NCI-H748 (cell line): ENCODE measurements around the gene TMEM59L.
"Not testable (repeated sequence)": the region's sequence is repeated elsewhere in the genome, so short reads cannot be mapped to it uniquely, and the experiment has no call there.

Source experiments
- DNase-seq: peaks from one replicate; lab custom pipeline; 2025; ENCODE audit not compliant: unreplicated experiment; lab: John Stamatoyannopoulos, UW

Gene TMEM59L

GRCh38 chr19:18593367-18594095 is 19.1 kb upstream of the TMEM59L start:
- no peak for DNase-seq

- DNase-seq: peak; percentile 77
Measured at GRCh38 chr19:18594096-18594823, 18.4 kb upstream of the TMEM59L start.

GRCh38 chr19:18594824-18595373 is 17.8 kb upstream of the TMEM59L start:
- DNase-seq: no peak

- DNase-seq: no peak
Measured at GRCh38 chr19:18595475-18595874, 17.2 kb upstream of the TMEM59L start.

GRCh38 chr19:18596752-18597157 is 15.9 kb upstream of the TMEM59L start:
- DNase-seq: peak; percentile 57

GRCh38 chr19:18597809-18598660 is 14.6 kb upstream of the TMEM59L start:
- no peak for DNase-seq

GRCh38 chr19:18599485-18599884 is 13.2 kb upstream of the TMEM59L start:
- no peak for DNase-seq

GRCh38 chr19:18600692-18601397 is 11.8 kb upstream of the TMEM59L start:
- not testable (repeated sequence) for DNase-seq

GRCh38 chr19:18601875-18602274 is 10.8 kb upstream of the TMEM59L start:
- DNase-seq: no peak

GRCh38 chr19:18603255-18603957 is 9.3 kb upstream of the TMEM59L start:
- no peak for DNase-seq

- DNase-seq: no peak
Measured at GRCh38 chr19:18603958-18604819, 8.5 kb upstream of the TMEM59L start.

GRCh38 chr19:18604820-18605159 is 7.9 kb upstream of the TMEM59L start:
- no peak for DNase-seq

GRCh38 chr19:18605196-18605545 is 7.5 kb upstream of the TMEM59L start:
- DNase-seq: no peak

- DNase-seq: no peak
Measured at GRCh38 chr19:18605546-18606280, 7.0 kb upstream of the TMEM59L start.

- DNase-seq: no peak
Measured at GRCh38 chr19:18606281-18607225, 6.1 kb upstream of the TMEM59L start, which contains the start of gene CRLF1. Gene CRLF1 (minus strand): TSS chr19:18606799. CDS start chr19:18606656, 143 bp downstream.

- peak; percentile 25 for DNase-seq
Measured at GRCh38 chr19:18607226-18608101, 5.2 kb upstream of the TMEM59L start.
